Measurements from ENCODE around the gene PEX5.

PEX5 gene

GRCh38 chr12:7162691-7163114 is 26.8 kb upstream of the PEX5 start:
- Histone ChIP-seq H3K9me3 (ENCODE audit: control insufficient read depth, insufficient read depth, low read depth, low read length) (no peaks in the 10 kb centered on the region), H3K4me3 (ENCODE audit: low read depth, low read length) (no peak overlapping the region), H3K36me3 (ENCODE audit: control insufficient read depth in 2 of 2, insufficient read depth in 1 of 2, low read length in 2 of 2) (peaks cover 0 to 2% of the 10 kb centered on the region in 2 experiments; a peak in 1 of 3 replicates), H3K27ac (ENCODE audit: extremely low read depth, low read depth, low read length) (no peak overlapping the region), H3K4me1 (ENCODE audit: control insufficient read depth, insufficient read depth, low read length) (no peaks in the 10 kb centered on the region)
- POLR2A ChIA-PET: interaction anchor here (0.7 kb wide), 1 partner anchor 27 kb away, joined by 3 read pairs; the partner anchor contains the start of gene PEX5
- CTCF ChIA-PET: interaction anchor here (0.5 to 3.7 kb wide), 28 partner anchors 8 to 1580 kb away, joined by 3 to 43 read pairs (median 4); partner anchors contain the start of genes C1RL and PEX5
- TF ChIP-seq ZNF580 (tag by site-specific recombination; IDR thresholded peaks at IDR 0.05) (no peak), ZNF704 (tag by site-specific recombination; IDR thresholded peaks at IDR 0.05) (no peak), ZNF23 (tag by site-specific recombination; IDR thresholded peaks at IDR 0.05; ENCODE audit: borderline replicate concordance) (no peak), ZNF658 (tag by site-specific recombination; IDR thresholded peaks at IDR 0.05) (no peak), ZNF248 (tag by site-specific recombination; IDR thresholded peaks at IDR 0.05) (no peak), KLF7 (tag by site-specific recombination; IDR thresholded peaks at IDR 0.05; ENCODE audit: borderline replicate concordance) (no peak), ZSCAN30 (tag by site-specific recombination; IDR thresholded peaks at IDR 0.05) (no peak), ZIC2 (tag by site-specific recombination; IDR thresholded peaks at IDR 0.05) (no peak), KLF1 (tag by site-specific recombination; IDR thresholded peaks at IDR 0.05) (no peak), BCL11B (tag by site-specific recombination; IDR thresholded peaks at IDR 0.05; ENCODE audit: low read depth) (no peak), ZNF16 (tag by site-specific recombination; IDR thresholded peaks at IDR 0.05; ENCODE audit: low read depth) (no peak), ZFHX2 (tag by site-specific recombination; conservative IDR thresholded peaks at IDR 0.05) (peak; percentile 78), ZFP37 (tag by site-specific recombination; IDR thresholded peaks at IDR 0.05) (no peak), ZNF843 (tag by site-specific recombination; IDR thresholded peaks at IDR 0.05) (no peak), ZSCAN16 (tag by site-specific recombination; IDR thresholded peaks at IDR 0.05) (no peak), PRDM10 (tag by site-specific recombination; IDR thresholded peaks at IDR 0.05) (peak; percentile 84), ZNF157 (tag by site-specific recombination; IDR thresholded peaks at IDR 0.05) (no peak), ZNF701 (tag by site-specific recombination; IDR thresholded peaks at IDR 0.05) (no peak), CTCF (tag by site-specific recombination; IDR thresholded peaks at IDR 0.05) (peak; percentile 46; the same call in 1 of the 2 replicates), EGR2 (tag by site-specific recombination; IDR thresholded peaks at IDR 0.05; ENCODE audit: low read depth) (peak; percentile 89), ZNF792 (tag by site-specific recombination; IDR thresholded peaks at IDR 0.05) (no peak), ZNF24 (tag by site-specific recombination; IDR thresholded peaks at IDR 0.05) (no peak), ZNF366 (tag by site-specific recombination; conservative IDR thresholded peaks at IDR 0.05) (peak; percentile 39; the same call in 1 of the 2 replicates), ZNF280D (tag by site-specific recombination; IDR thresholded peaks at IDR 0.05) (no peak), ZNF670 (tag by site-specific recombination; IDR thresholded peaks at IDR 0.05; ENCODE audit: low read depth) (no peak), ZNF341 (tag by site-specific recombination; IDR thresholded peaks at IDR 0.05; ENCODE audit: low read depth) (no peak), KLF17 (tag by site-specific recombination; IDR thresholded peaks at IDR 0.05) (0 out of 2 replicates have a peak, but pooled peaks have one; percentile 43)

All from HEK293 (cell line).